Measurements from ENCODE around the gene FBP1.
"Not testable (repeated sequence)": the region's sequence is repeated elsewhere in the genome, so short reads cannot be mapped to it uniquely, and the experiment has no call there.

Gene FBP1

DNA sequence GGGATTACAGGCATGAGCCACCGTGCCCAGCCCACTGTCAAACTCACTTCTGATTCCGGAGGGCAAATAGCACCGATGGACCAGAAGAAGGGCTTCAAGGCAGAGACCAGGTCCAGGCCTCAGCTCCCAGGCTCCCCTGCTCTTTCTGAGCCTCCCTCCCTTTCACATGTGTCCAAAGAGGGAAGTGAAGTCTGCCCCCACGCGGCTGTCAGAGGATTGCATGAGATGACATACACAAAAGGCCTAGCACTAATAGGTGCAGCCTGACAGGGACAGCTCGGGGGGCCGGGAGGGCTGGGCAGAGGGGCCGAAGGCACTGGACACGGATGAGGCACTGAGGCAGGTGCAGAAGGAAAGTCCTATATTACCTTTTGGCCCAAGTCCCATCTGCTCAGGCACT lies 16.1 kb downstream of the FBP1 start:
- in situ Hi-C loops (cut with MboI; ENCODE audit: low sequenced_read_pairs), result no loop called here

DNA sequence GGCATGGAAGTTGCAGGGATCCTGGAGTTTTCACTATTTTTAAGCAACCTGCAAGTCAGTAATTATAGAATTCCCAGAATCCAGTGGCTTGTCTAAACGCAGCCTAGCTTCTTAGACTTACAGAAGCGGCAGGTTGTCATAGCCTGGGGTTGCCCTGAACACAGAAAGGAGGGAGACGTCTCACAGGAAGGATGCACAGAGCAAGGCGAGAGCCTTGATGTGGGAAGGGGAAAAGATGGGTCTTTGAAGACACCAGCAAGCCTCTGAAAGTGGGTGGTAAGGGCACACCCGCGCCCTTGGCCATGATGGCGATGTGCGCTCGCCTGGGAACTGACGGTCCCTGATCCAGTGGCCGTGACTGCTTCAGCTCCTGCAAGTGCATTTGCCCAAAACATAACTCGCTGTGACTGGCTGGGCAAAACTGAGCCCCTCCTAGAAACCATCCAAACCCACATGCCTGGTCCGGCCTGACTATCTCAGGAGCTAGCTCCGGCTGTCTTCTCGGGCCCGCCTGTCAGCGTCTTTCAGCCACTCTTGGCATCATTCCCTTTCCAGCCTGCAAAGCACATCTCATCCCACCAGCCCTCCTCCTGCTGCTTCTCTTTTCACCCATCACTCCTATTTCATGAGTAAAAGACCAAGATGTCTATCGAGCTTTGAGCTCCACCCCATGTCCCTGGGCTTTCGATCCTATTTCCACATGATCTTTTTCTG lies 17.1 kb downstream of the FBP1 start:
- in situ Hi-C loops (cut with MboI; ENCODE audit: low sequenced_read_pairs), result no loop called here

DNA sequence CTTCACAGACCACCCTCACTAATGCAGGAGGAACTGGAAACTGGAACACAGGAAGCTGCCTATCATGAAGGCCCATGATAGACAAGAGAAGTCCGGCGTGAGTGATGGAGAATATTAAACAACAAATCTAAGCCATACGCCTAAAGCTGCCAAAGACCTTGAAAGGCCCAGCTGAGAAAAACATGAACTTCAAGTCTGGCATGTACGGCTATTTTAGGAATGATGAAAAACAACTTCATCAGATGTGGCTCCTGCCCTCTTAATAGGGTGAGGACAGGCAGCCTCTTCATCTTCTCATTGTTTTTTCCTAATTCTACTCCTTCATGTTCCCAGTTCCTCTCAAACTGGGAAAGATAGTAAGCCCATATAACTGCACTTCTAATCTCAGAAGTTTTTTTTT lies 20.3 kb downstream of the FBP1 start:
- in situ Hi-C loops (cut with MboI; ENCODE audit: low sequenced_read_pairs), result no loop called here

DNA sequence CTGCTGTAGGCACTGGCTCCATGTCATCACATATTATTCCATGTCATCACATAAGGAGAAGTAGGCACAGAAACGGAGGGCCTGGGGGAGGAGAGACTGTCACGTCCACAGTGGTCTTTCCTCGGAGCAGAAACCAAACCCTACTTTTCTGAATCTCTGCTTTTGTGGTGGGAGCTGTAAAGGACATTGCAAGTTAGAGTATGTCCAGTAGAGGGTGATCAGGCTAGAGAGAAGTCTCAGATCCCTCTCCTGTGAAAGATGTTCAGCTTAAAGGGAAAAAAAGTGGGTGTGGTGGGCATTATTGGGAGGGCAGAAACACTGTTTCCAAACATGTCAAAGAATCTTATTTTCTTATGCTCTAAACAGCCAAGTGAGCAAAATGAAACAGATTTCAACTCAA lies 26.3 kb downstream of the FBP1 start:
- in situ Hi-C loops (cut with MboI; ENCODE audit: low sequenced_read_pairs), result no loop called here

DNA sequence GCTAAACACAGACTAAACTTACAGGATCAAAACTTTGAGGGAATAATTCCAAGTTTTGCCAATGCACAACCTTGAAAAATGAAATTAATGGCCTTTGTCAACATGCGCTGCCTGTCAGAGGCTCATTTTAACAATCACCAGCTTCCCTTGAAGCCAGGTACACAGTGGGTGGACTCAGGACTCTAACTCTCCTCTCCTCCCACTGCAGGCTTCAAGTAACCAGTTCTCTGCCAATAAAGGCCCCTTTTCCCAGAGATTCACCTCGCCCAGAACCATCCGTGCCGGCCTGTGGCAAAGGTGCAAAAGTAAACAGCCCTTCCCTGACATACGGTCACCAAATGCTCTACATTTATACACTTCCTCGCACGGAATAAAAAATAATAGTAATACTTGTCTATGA lies 27.2 kb downstream of the FBP1 start:
- in situ Hi-C loops (cut with MboI; ENCODE audit: low sequenced_read_pairs), result no loop called here

DNA sequence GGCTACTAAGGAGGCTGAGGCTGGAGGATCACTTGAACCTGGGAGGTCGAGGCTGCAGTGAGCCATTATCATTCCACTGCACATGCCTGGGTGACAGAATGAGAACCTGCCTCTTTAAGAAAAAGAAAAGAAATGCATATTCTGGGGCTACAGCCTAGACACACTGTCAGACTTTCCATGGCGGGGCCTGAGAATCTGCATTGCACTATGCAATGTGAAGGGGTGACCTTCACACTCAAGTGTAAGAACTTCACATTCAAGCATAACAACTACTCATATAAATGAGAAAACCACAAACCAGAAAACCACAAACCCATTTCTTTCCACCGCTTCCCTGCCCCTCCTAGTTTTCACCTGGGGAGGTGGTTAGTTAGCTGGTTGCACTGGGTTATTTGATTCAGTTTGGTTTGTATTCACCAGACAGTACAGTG lies 27.7 kb downstream of the FBP1 start:
- in situ Hi-C loops (cut with MboI; ENCODE audit: low sequenced_read_pairs), result no loop called here

DNA sequence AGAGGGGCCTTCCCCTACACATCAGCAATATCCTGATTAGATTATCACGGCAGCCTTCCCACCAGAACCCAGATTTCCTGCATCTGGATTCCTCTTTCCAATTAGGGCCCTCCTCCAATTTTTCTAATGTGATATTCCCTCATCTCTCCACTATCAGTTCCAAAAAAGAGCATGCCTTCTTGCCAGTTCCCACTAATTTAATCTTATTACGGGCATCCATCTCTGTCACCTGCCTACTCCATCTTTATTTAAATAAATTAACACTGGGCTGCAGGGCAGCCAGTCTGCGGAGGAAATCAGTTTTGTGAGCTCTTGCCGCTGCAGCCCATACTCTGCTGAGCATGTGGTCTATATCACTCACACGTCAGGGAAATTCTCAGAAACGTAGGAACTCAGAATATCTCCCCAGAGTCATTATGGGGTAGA lies 29.1 kb downstream of the FBP1 start:
- in situ Hi-C loops (cut with MboI; ENCODE audit: low sequenced_read_pairs), result no loop called here

DNA sequence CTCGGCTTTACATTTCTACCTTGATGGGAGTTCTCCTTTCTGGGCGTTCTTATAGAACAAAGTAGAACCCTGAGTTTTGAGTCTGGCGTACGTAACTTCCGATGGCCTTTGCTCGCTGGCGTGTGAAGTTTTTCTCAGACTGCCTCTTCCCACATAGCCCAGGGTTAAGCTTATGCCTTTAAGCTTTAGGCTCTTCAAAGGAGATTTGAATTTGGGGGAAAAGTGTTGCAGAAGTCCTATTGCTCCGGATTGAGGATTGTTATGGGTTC lies 32.0 kb downstream of the FBP1 start:
- in situ Hi-C loops (cut with MboI; ENCODE audit: low sequenced_read_pairs), result no loop called here

DNA sequence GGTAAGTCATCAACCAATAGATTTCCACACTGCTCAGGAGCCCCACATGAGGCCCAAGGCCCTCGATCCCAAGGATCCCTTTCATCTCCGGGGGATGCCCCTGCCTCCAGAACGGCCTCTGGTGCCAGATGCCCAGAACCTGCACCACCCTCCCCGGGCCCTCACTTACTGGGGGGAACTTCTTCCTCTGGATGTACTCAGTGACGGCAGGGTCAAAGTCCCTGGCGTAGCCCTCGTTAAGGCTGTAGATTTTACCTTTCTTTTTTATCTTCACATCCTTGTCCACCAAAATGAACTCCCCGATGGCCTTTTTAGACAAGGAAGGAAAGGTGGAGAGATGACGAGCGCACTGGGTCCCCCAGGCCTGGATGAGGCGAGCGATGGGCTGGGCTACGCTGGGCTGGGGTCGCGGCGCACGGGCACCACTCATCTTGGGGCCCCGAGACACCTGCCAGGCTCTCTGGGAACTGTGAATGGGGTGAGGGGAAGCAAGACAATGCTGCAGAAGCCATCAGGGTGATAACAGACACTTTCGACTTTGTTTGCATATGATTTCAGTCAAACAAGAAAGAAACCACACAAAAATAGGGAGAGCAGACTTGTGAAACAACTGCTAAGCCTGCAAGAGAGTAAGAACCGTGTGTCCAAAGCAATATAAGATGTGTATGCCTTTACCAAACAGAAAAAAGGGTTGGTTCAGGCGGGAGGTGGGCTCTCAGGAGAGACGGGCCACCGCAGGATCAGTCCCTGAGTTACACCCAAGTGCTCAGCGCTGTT lies 32.5 kb downstream of the FBP1 start:
- in situ Hi-C loops (cut with MboI; ENCODE audit: low sequenced_read_pairs), result no loop called here

DNA sequence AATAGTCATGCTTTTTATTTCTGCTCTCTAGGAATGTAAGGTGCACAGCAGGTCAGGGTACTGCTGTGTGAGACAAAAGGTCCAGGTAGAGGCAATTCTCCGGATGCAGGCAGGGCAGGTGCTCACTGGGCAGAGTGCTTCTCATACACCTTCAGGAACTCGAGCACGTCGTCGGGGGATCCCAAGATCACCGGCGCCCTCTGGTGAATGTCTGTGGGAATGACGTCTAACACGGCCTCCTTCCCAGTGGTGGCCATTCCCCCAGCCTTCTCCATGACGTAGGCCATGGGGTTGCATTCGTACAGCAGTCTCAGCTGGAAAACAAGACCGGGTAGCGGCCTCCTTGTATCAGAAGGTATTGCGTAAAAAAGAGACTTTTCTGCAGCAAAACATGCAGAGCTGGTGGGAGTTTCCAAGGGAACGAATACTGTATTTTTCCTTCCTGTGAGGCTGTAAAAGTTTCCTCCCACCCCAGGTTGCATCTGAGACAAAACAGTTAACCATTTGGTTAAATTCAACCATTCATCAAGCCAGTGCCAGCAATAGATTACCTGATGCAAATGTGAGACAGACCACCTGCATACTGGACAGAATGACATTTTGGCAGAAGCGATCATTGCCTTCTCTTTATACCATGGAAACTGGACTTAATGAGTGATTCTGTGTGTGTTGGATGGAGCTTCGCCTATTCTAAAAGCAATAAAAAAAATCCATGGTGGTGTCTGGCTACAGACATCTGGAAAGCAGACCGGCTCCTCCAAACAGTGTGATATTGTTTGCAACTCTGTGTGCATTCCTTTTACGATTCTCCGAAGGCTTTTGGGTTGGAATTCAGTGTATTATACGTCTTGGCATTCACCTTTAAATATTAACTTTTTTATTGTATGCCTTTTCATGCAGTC lies 35.8 kb downstream of the FBP1 start:
- in situ Hi-C loops (cut with MboI; ENCODE audit: low sequenced_read_pairs), result no loop called here

DNA sequence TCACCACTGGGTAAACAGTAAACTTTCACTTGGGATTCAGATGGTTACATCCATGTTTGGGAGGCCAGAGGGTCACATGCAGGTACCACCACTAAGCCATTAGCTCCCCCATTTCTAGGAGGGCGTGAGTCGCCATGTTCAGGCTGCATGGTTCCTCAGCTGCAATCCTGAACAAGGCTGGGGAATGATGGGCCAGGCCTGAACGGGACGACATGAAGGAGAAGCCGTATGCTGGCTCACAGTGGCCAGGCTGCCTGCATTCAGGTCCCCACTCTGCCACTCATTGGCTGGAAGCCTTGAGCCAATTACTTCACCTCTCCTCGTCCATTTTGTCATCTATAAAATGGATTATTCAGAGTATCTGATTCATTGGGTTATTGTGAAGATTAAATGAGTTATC lies 36.7 kb downstream of the FBP1 start:
- in situ Hi-C loops (cut with MboI; ENCODE audit: low sequenced_read_pairs), result no loop called here

DNA sequence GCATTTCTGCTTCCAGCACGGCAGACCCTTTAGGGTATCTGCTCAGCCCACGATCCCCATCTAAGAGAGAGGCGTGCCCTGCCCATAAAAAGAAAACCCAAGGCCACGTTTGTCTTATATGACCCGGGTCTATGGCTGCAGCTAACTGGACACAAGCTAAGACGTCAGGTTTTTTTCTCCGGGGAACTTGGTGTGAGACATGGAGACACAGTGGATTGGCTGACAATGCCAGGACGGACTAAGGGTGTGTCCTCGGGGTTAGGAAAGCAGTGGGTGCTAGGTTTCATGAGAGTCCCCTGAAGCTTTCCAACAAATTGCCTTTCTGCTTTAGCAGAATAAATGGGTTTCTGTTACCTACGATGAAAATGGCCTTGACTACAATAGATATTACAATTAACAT lies 38.6 kb downstream of the FBP1 start:
- in situ Hi-C loops (cut with MboI; ENCODE audit: low sequenced_read_pairs), result no loop called here

DNA sequence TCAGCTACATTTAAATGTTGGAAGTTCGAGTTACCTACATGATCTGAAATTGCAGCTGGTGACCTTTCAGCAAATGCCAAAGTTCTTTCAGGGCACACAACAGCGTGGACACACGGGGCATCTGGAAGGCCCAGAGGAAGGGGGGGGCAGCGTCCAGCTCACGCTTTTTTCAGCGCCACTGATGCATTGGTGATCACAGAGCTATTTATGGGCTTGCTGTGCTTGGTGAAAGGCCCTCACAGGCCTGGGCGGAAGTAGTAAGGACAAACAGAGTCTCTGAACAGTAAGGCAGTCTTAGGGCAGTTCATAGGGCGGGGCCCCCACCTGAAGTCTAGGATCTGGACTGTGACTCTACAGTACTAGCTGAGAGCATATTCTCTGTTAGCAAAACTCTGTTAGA lies 39.1 kb downstream of the FBP1 start:
- in situ Hi-C loops (cut with MboI; ENCODE audit: low sequenced_read_pairs), result no loop called here

DNA sequence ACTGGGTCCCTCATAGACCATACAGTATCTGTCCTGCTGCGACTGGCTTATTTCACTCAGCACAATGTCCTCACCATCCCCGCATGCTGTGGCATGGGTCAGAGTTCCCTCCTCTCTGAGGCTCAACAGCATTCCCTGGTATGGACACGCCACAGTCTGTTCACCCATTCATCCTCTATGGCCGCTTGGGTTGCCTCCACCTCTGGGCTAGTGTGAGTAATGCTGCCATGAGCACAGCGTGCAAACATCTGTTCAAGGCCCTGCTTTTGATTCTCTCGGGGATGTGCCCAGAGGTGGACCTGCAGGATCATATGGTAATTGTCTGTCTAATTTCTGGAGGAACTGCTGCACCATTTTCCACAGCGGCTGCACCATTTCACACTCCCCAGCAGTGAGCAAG lies 40.2 kb downstream of the FBP1 start:
- in situ Hi-C loops (cut with MboI; ENCODE audit: low sequenced_read_pairs), result no loop called here

DNA sequence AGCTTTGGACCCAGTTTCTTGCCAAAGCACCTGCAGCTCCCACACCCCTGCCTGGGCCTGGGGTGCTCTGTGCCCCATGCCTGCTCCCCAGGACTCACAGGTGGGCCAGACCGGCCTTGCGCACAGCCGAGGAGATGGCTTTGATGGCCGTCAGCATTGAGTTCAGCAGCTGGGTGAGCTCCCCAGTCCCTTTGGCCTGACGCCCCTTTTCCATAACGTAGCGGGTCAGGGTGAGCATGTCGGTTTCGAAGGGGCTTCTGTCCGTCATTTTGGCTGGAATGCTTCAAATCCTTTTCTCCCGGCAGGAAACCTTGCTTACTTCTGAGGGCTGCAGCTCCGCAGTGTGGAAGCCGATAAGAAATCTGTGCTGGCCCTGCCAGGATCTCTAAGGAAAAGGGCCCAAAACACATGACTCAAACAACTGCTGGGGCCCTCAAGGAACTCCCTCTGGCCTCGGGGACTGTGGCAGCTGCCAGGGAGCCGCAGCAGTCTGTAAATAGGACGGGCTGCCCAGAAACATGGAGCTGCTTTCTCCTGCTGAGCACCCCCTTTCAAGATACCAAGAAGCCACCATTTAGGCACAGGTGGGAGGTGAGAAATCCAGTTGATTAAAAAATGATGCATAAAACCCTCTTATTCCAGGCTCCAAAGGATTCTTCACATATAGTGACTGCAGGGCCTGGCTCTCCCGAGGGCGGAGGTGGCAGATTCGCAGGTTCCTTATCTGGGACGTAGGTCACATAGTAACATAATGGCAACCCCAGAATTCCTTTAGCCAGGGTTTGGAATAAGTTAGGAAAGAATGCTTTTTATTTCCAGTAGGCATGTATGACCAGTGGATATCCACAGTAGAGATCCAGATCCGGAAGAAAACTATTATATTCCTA lies 45.6 kb downstream of the FBP1 start, which contains the start of gene FBP2:
FBP2 (minus strand) TSS at position 366 of the 887 bp plus-strand sequence; CDS start at position 268, 98 bp downstream.
- in situ Hi-C loops (cut with MboI; ENCODE audit: low sequenced_read_pairs), result no loop called here

DNA sequence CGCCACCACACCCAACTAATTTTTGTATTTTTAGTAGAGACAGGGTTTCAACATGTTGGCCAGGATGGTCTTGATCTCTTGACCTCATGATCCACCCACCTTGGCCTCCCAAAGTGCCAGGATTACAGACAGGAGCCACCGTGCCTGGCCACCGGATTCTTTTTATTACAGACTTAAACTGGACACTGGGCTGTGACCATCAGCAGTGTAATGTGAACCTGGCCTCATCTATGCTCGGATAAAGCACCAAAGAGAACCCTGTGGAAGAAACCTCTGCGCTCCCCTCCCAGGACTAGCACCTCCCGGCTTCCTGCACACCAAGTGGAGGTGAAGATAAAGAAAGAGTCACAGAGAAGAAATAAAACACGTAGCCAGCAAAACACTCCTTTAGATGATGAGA lies 46.6 kb downstream of the FBP1 start:
- in situ Hi-C loops (cut with MboI; ENCODE audit: low sequenced_read_pairs), result not testable (repeated sequence)

DNA sequence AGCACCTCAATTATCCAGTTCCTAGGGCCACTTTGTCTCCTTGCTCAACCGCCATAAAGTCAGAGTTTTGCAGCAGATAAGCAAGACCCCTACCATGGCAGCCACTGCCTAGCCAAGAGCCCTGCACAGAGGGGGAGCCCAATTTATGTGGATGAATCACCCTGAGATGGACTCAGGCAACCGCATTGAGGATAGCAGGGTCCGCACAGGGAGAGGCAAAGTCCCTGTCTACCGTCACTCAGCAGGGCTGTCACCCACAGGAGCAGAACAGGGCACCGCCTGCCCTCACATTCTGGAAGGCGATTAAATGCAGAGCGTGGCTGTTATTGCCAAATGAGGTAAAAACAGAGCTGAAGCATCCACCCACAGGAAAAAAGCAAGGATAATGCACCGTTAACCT lies 47.4 kb downstream of the FBP1 start:
- in situ Hi-C loops (cut with MboI; ENCODE audit: low sequenced_read_pairs), result no loop called here

DNA sequence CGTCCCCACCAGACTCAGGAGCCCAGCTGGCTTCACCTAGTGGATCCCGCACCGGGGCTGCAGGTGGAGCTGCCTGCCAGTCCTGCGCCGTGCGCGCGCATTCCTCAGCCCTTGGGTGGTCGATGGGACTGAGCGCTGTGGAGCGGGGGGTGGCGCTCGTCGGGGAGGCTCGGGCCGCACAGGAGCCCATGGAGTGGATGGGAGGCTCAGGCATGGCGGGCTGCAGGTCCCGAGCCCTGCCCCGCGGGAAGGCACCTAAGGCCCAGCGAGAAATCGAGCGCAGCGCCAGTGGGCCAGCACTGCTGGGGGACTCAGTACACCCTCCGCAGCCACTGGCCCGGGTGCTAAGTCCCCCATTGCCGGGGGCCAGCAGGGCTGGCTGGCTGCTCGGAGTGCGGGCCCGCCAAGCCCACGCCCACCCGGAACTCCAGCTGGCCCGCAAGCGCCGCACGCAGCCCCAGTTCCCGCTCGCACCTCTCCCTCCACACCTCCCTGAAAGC lies 48.2 kb downstream of the FBP1 start:
- in situ Hi-C loops (cut with MboI; ENCODE audit: low sequenced_read_pairs), result not testable (repeated sequence)

DNA sequence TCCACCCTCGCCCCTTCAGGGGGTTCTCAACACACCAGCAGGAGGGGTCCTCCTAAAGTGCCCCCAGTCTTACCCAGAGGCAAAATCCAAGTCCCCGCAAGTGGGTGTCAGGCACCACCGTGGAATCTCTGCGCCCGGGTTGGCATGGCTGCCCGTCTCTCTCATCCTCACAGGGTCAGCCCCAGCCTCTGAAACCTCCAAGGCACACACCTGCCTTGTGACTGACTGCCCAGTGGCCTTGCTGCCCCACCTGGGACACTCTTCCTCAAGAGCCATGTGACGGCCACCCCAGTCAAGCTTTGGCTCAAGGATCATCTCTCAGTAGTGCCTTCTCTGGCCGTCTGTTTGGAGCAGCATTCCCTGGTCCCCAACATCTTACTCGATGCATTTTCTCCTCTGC lies 50.6 kb downstream of the FBP1 start:
- in situ Hi-C loops (cut with MboI; ENCODE audit: low sequenced_read_pairs), result no loop called here

DNA sequence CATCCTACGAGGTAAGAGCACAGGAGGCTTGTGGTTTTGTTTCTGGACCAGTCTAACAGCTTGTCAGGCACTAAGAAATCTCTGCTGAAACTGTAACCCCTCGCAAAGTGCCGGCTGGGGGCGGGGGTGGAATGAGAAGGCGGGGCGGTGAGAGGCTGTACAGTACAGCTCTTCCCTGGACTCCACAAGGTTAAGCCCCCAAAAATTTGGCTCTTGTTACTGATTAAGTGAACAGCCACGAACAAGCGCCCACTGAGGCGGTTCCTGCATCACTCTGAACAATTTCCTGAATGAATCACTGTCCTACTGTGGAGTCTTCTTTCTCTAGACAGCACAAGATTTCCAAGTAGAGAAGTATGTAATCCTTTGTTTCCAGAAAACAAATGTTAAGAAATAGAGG lies 52.5 kb downstream of the FBP1 start:
- in situ Hi-C loops (cut with MboI; ENCODE audit: low sequenced_read_pairs), result no loop called here

All from hTERT RPE-1 (cell line).